Dendritic cell treated with granulocyte-macrophage colony-stimulating factor and Interleukin-4, amounts not matched to agents 40 ng/mL and 50 ng/mL, for 4 days (primary cell): ENCODE results near the gene LRRK1.

Experiments
- H3K27ac Mint-ChIP-seq: one replicate; pipeline ENCODE4 v1.8.0; 2022; ENCODE audit warnings: mild to moderate bottlenecking, mixed read lengths
- H3K27me3 Mint-ChIP-seq: one replicate; pipeline ENCODE4 v1.8.0; 2022; ENCODE audit warnings: mild to moderate bottlenecking, mixed read lengths
- H3K36me3 Mint-ChIP-seq: one replicate; pipeline ENCODE4 v1.8.0; 2022; ENCODE audit warnings: low read depth, mixed read lengths
- H3K4me1 Mint-ChIP-seq: one replicate; pipeline ENCODE4 v1.8.0; 2022; ENCODE audit warnings: low read depth, mixed read lengths
- H3K4me3 Mint-ChIP-seq: one replicate; pipeline ENCODE4 v1.8.0; 2022; ENCODE audit warnings: mild to moderate bottlenecking, moderate library complexity, mixed read lengths
- H3K9me3 Mint-ChIP-seq: one replicate; pipeline ENCODE4 v1.8.0; 2022; ENCODE audit warnings: mixed read lengths
- intact Hi-C: fragments of 100-400 bp; cut with micrococcal nuclease; formaldehyde crosslinking; loops from one replicate; pipeline ENCODE4 v1.15.0; 2022

LRRK1 gene

DNA sequence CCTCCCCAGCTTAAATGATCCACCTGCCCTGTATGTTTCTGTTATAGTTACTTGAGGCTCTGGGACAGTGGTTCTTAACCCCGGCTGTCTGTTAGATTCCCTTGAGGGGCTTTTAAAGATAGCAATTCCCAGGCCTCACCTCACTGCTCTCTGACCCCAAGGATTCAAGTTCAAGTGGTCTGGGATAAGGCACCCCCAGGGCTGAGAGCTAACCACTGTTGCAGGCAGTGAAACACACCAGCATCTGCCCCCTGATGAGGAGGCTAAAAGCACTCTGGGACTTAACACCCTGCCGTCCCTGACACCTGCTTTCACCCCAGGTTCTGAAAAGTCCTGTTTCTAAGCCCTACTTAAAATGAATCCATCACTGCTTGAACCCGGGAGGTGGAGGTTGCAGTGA, 103.7 kb downstream of the LRRK1 start:
- H3K4me3 Mint-ChIP-seq, result no peak overlapping the region
- H3K4me1 Mint-ChIP-seq, result peaks cover 38% of the 10 kb centered on the region
- no peaks in the 10 kb centered on the region for H3K9me3 Mint-ChIP-seq
- intact Hi-C loops, result no loop called here
- H3K27me3 Mint-ChIP-seq, result peaks cover 87% of the 10 kb centered on the region
- H3K27ac Mint-ChIP-seq, result no peak overlapping the region
- H3K36me3 Mint-ChIP-seq, result peaks cover 99% of the 10 kb centered on the region

DNA sequence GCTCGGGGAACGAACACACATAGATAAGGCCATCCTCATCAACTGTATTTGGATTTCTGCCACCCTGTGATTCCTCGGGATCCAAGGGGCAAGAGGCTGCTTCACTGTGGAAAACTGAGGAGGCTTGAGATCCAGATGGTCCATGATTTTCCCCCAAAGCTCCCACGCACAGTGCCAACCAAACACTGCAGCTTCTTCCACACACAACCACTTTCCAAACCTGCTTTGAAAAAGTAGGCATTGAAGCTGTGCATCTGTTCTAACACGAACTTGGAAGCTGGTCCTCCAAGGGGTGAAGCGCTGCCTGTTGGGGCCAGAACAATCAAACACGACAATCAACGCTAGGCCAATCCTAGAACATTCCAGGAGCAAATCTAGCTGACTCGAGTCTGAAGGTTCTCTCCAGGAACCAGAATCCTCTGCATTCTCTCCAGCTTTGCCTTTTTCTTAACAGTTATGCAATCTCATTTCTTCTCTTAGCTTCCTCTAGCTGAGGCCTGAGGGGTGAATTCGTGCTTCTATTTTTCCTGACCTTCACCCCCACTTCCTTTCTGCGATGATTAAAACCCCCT, 104.4 kb downstream of the LRRK1 start:
- H3K4me1 Mint-ChIP-seq, result peaks cover 31% of the 10 kb centered on the region
- intact Hi-C loops, result no loop called here
- H3K9me3 Mint-ChIP-seq, result no peaks in the 10 kb centered on the region
- H3K4me3 Mint-ChIP-seq, result no peak overlapping the region
- H3K27me3 Mint-ChIP-seq, result peaks cover 88% of the 10 kb centered on the region
- no peak overlapping the region for H3K27ac Mint-ChIP-seq
- H3K36me3 Mint-ChIP-seq, result peaks cover 99% of the 10 kb centered on the region

DNA sequence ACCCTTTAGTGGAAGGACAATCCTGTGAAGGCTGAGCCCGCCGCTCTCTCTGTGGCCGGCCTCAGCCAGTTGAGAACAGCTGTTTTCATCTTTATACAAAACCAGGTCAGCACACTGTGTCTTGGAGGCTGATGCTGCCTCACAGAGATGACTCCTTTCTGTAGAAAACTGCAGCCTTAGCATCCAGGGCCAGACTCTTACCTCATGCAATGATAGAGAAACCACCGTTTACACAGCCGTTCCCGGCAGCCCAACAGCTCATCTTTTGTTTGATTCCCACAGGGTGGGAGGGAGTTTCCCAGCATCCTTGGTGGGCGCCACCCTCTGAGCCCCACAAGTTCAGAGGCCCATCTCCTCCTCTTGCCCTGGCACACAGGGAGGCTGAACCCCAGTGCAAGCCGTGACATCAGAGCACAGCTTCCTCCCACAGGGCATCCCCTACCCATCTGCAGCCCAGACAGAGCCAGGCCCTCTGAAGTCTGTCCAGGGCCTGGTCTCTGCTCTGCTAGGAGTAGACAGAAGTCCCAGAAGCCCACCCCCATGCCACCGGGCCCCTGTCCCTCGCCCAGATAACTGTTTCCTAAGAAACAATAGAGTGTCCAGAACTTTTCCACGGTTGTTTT, 105.0 kb downstream of the LRRK1 start:
- Mint-ChIP-seq H3K36me3 (peaks cover 100% of the 10 kb centered on the region), H3K27ac (no peak overlapping the region), H3K4me3 (no peak overlapping the region), H3K4me1 (peaks cover 31% of the 10 kb centered on the region), H3K27me3 (peaks cover 91% of the 10 kb centered on the region), H3K9me3 (no peaks in the 10 kb centered on the region)
- intact Hi-C loops, result no loop called here

DNA sequence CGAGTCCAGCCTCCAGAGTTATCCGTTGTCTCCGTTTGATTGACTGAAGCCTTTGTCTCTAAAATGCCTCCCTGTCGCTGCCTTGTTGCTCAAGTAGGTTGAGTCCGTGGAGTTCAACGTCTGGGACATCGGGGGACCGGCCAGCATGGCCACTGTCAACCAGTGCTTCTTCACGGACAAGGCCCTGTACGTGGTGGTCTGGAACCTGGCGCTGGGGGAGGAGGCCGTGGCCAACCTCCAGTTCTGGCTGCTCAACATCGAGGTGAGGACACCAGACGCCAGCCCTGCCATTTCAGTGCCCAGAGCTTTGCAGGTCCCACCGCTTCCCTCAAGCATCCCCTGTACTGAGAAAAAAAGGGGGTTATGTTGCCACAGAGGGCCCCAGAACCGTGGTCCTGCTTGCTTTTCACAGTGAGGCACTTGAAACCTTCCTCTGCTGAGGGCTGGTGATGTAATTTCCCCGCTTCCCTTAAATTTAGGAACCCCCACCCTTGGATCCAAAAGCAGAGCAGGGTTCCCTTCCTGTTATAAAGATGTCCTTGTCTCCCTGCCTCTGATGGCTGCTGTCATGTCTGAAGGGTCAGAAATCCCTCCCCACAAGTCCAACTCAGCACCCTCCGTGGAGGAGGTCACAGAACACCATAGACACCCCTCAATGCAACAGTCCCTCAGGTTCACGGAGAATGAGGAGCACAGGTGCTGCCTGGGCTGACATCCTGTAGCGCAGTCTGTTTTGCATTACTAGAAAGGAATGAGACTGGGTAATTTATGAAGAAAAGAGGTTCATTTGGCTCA, 105.7 kb downstream of the LRRK1 start:
- no peak overlapping the region for H3K27ac Mint-ChIP-seq
- intact Hi-C loops, result no loop called here
- H3K27me3 Mint-ChIP-seq, result peaks cover 91% of the 10 kb centered on the region
- no peaks in the 10 kb centered on the region for H3K9me3 Mint-ChIP-seq
- peaks cover 100% of the 10 kb centered on the region for H3K36me3 Mint-ChIP-seq
- no peak overlapping the region for H3K4me3 Mint-ChIP-seq
- peaks cover 31% of the 10 kb centered on the region for H3K4me1 Mint-ChIP-seq

DNA sequence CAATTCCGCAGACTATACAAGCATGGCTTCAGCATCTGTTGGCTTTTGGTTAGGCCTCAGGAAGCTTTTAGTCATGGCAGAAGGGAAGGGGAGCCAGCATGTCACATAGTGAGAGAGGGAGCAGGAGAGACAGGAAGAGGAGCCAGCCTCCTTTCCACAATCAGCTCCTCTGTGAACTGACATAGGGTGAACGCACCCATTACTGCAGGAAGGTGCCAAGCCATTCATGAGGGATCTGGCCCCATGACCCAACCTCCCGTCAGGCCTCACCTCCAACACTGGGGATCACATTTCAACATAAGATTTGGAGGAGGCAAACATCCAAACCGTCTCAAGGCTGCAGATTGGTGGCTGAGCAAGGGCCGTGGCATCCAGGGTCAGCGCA, 106.3 kb downstream of the LRRK1 start:
- Mint-ChIP-seq H3K9me3 (no peaks in the 10 kb centered on the region), H3K4me3 (no peak overlapping the region), H3K27me3 (peaks cover 91% of the 10 kb centered on the region)

DNA sequence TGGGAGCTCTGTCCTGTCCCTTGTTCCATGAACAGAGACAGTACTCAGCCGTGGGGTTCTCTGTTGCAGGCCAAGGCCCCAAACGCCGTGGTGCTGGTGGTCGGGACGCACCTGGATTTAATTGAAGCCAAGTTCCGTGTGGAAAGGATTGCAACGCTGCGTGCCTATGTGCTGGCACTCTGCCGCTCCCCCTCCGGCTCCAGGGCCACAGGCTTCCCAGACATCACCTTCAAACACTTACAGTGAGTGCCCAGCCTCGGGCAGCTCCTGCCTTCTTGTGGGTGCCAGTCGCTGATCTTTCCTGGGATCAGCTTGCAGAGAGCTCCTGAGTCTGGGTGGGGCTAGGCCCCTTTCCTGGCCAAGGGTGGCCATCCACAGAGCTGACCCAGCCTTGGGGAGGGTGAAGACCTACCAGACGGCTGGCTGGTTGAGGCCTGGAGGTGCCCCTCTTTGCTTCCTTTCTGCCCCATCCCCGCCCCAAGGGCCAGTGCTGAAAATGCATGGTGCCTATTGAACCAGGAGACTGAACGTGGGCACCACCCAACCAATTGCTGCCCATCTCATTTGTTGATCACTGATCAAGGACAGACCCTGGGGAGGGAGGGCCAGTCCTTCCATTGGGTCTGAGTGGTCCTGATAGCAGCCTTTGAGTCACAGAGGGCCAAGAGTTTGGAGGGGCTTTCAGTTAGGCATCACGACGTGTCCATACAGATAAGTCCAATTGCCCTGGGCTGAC, 106.9 kb downstream of the LRRK1 start:
- Mint-ChIP-seq H3K4me1 (peaks cover 31% of the 10 kb centered on the region), H3K4me3 (no peak overlapping the region), H3K36me3 (peaks cover 100% of the 10 kb centered on the region), H3K9me3 (no peaks in the 10 kb centered on the region), H3K27me3 (peaks cover 91% of the 10 kb centered on the region), H3K27ac (no peak overlapping the region)
- intact Hi-C loops, result no loop called here

More for the DNA sequence above, 106.3 kb downstream of the LRRK1 start:
- intact Hi-C loops, result no loop called here
- peaks cover 31% of the 10 kb centered on the region for H3K4me1 Mint-ChIP-seq
- no peak overlapping the region for H3K27ac Mint-ChIP-seq
- peaks cover 100% of the 10 kb centered on the region for H3K36me3 Mint-ChIP-seq

DNA sequence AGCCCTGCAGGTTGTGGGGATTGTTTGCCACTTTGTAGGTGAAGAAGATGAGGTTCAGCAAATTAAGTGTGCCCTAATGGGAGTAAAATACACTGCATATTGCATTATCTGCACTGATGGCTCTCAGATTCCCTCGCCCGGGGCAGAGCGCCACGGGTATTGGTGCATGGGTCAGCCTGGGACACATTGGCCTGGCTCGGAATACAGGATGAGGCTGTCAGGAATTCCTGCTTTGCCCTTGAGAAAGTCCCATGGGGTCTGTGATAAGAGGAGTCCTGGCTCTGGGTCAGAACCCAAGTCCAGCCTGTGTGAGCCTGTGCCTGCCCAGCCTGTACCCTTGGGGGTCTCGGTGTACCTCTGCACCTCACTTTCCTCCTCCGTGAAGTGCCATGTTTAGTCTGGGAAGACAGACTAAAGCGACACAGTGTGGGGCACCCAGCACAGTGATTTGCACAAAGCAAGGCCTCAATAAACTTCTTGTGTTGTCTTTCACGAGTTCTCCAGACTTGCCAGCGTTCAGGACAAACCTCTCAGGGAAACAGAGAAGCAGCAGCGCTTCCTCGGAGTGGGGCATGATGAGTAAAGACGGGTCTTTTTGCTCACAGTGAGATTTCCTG, 107.6 kb downstream of the LRRK1 start:
- no peaks in the 10 kb centered on the region for H3K9me3 Mint-ChIP-seq
- H3K36me3 Mint-ChIP-seq, result peaks cover 100% of the 10 kb centered on the region
- no peak overlapping the region for H3K4me3 Mint-ChIP-seq
- peaks cover 31% of the 10 kb centered on the region for H3K4me1 Mint-ChIP-seq
- H3K27me3 Mint-ChIP-seq, result peaks cover 91% of the 10 kb centered on the region
- intact Hi-C loops, result no loop called here
- H3K27ac Mint-ChIP-seq, result no peak overlapping the region

DNA sequence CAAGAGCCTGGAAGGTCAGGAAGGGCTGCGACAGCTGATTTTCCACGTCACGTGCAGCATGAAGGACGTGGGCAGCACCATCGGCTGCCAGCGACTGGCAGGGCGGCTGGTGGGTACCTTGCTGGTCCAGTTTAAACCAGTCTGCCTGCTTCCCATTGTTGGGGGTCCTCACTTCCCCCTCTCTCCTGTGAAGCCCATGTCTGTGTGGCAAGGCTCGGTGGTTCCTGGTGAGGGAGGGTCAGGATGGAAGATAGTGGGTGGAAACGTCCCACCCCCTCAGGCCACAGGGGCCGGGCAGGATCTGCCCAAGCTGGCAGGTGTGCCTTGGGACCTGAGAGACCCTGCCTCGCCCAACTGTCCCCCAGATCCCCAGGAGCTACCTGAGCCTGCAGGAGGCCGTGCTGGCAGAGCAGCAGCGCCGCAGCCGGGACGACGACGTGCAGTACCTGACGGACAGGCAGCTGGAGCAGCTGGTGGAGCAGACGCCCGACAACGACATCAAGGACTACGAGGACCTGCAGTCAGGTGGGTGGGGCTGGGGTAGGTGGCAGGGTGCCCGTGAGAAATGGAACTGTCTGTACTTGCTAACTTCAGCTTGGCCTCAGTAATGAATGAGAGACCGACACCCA, 108.2 kb downstream of the LRRK1 start:
- Mint-ChIP-seq H3K27me3 (peaks cover 90% of the 10 kb centered on the region), H3K9me3 (no peaks in the 10 kb centered on the region)
- intact Hi-C loops, result no loop called here

DNA sequence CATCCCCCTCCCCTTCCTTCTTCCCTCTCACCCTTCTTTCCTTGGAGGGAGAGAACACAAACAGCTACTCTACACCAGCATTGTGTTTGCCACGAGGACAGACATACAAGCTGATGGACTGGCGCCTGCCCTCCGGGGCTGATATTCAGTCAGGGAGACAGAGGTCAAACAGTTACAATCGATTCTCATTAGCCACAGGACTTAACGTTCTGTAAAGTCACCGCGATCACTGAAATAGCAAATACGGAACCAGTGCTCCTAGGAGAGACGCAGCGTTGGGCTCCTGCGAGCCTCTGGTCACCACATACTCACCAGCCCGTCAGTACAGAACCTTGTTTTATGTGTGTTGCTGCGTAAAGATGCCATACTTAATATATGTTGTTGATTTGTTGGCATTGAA, 108.8 kb downstream of the LRRK1 start:
- H3K9me3 Mint-ChIP-seq, result no peaks in the 10 kb centered on the region
- peaks cover 91% of the 10 kb centered on the region for H3K27me3 Mint-ChIP-seq
- intact Hi-C loops, result no loop called here
- H3K27ac Mint-ChIP-seq, result no peak overlapping the region
- H3K4me3 Mint-ChIP-seq, result no peak overlapping the region
- H3K36me3 Mint-ChIP-seq, result peaks cover 100% of the 10 kb centered on the region
- H3K4me1 Mint-ChIP-seq, result peaks cover 21% of the 10 kb centered on the region

More for the DNA sequence above, 108.2 kb downstream of the LRRK1 start:
- H3K27ac Mint-ChIP-seq, result no peak overlapping the region
- no peak overlapping the region for H3K4me3 Mint-ChIP-seq
- peaks cover 100% of the 10 kb centered on the region for H3K36me3 Mint-ChIP-seq
- peaks cover 26% of the 10 kb centered on the region for H3K4me1 Mint-ChIP-seq

DNA sequence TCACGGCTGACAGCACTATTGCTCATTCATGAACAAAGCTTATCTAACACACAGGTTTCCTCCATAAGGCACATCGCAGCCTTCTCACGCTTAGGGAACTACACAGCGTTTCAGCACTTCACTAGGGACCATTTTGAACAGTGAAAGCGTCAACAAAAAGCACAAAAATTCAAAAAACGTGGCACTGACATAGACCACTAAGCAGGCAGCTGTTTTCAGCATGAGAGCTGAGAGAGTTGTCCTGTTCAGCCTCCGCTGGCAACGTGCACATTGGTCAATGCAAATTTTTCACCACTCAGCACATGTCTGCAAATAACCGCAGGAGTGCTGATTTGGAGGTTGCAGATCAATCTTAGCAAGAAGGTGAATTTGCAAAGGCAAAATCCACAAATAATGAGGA, 109.2 kb downstream of the LRRK1 start:
- Mint-ChIP-seq H3K4me3 (no peak overlapping the region), H3K36me3 (peaks cover 100% of the 10 kb centered on the region), H3K4me1 (peaks cover 17% of the 10 kb centered on the region), H3K9me3 (no peaks in the 10 kb centered on the region), H3K27ac (no peak overlapping the region), H3K27me3 (peaks cover 91% of the 10 kb centered on the region)
- intact Hi-C loops, result no loop called here

DNA sequence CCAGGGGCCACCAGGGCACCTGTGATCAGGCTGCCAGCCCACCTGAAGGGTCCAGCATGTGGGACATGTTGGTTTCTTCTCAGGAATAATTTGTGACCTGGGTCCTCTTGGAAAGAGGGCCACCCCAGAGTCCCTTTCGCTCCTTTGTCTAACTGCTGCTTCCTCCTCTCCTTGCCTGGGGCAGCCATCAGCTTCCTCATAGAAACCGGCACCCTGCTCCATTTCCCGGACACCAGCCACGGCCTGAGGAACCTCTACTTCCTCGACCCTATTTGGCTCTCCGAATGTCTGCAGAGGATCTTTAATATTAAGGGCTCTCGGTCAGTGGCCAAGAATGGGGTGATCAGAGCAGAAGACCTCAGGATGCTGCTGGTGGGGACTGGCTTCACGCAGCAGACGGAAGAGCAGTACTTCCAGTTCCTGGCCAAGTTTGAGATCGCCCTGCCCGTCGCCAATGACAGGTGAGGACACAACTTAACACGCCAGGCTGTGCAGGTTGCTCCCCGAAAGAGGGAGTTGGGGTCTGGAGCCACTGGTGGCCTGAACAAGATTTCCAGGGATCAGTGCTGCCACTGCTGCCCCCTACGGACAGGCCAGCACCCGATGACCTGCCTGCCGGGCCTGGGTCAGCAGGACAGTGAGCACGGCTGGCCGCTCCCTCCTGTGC, 109.7 kb downstream of the LRRK1 start:
- Mint-ChIP-seq H3K27me3 (peaks cover 96% of the 10 kb centered on the region), H3K9me3 (peaks cover 1% of the 10 kb centered on the region), H3K4me1 (peaks cover 14% of the 10 kb centered on the region), H3K27ac (no peak overlapping the region), H3K4me3 (no peak overlapping the region), H3K36me3 (peaks cover 100% of the 10 kb centered on the region)
- intact Hi-C loops, result no loop called here

DNA sequence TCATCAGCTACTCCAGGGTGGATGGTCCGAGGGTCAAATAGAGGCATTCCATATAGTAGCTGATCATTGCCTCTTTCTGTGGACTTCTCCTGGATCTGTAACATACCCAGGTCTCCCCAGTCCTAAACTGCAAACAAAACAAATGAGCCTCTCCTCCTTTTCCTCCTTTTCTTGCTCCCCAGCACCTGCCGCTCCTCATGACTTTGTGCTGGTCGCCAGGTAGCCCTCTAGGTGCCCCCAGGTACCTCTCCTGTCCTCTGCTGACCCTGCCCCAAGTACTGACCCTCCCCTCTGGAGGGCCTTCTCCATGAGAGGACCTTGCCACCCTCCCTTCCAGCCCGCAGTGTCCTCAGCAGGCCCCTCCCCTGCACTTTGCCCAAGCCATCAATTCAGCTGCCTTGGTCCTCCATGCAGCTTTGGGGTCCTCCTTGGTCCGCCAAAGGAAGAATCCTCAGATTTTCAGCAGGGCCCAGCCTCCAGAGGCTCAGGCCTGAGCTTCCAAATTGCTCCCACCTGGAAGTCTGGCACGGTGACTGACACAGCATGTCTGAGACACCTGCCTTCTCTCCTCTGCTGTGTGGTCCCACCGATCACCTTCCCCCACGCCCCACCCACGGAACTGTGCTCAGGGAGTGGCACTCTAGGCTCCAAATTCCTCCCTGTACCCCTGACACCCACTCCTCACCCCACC, 111.0 kb downstream of the LRRK1 start:
- H3K4me1 Mint-ChIP-seq, result peaks cover 8% of the 10 kb centered on the region
- H3K4me3 Mint-ChIP-seq, result no peak overlapping the region

More for the DNA sequence above, 111.0 kb downstream of the LRRK1 start:
- no peak overlapping the region for H3K27ac Mint-ChIP-seq
- peaks cover 100% of the 10 kb centered on the region for H3K36me3 Mint-ChIP-seq
- peaks cover 14% of the 10 kb centered on the region for H3K9me3 Mint-ChIP-seq
- H3K27me3 Mint-ChIP-seq, result peaks cover 96% of the 10 kb centered on the region
- intact Hi-C loops, result no loop called here
